Endodermal cell (in vitro differentiated cells): Measurements from ENCODE around the gene TRRAP. TPM values are rescaled to one million over a fixed set of nuclear protein-coding genes. Genes with fewer than 3 reads are reported as not detected.
A peak's percentile ranks its signal among the peaks of the same experiment; 100 is the strongest.

Experiments
- DNase-seq: peaks from one replicate; pipeline ENCODE4 v3.0.0-alpha.2; 2017
- H3K27ac ChIP-seq: 2 replicates; pipeline ENCODE4 v1.5.1; 2013; ENCODE audit warnings: mild to moderate bottlenecking, low read depth, low read length, moderate library complexity
- H3K27me3 ChIP-seq: 2 replicates; pipeline ENCODE4 v1.6.1; 2013; ENCODE audit warnings: mild to moderate bottlenecking, low read length, moderate library complexity; ENCODE audit not compliant: insufficient read depth, control insufficient read depth, poor library complexity, severe bottlenecking
- H3K36me3 ChIP-seq: 2 replicates; pipeline ENCODE4 v1.7.0; 2013; ENCODE audit warnings: mild to moderate bottlenecking, low read length, moderate library complexity; ENCODE audit not compliant: control insufficient read depth, insufficient read depth
- H3K4me1 ChIP-seq: one replicate; pipeline ENCODE4 v1.7.0; 2013; ENCODE audit warnings: low read length; ENCODE audit not compliant: control insufficient read depth, insufficient read depth
- H3K4me3 ChIP-seq: 2 replicates; pipeline ENCODE4 v1.5.1; 2013; ENCODE audit warnings: mild to moderate bottlenecking, low read length, moderate library complexity
- H3K9ac ChIP-seq: 2 replicates; pipeline ENCODE4 v1.6.1; 2013; ENCODE audit warnings: mild to moderate bottlenecking, low read length, moderate library complexity; ENCODE audit not compliant: poor library complexity, severe bottlenecking; ENCODE audit errors: extremely low read depth
- H3K9me3 ChIP-seq: 2 replicates; pipeline ENCODE4 v1.6.1; 2013; ENCODE audit warnings: mild to moderate bottlenecking, low read length, moderate library complexity; ENCODE audit not compliant: control insufficient read depth
- H3K27ac Mint-ChIP-seq: 2 replicates; pipeline ENCODE4 v1.8.0; 2020; ENCODE audit warnings: mixed read lengths
- H3K27me3 Mint-ChIP-seq: 2 replicates; pipeline ENCODE4 v1.8.0; 2021; ENCODE audit warnings: mild to moderate bottlenecking, mixed read lengths; ENCODE audit not compliant: insufficient read depth
- H3K36me3 Mint-ChIP-seq: 2 replicates; pipeline ENCODE4 v1.8.0; 2020; ENCODE audit warnings: low read depth, mixed read lengths
- H3K4me1 Mint-ChIP-seq: 2 replicates; pipeline ENCODE4 v1.8.0; 2020; ENCODE audit warnings: mixed read lengths
- H3K4me3 Mint-ChIP-seq: 2 replicates; pipeline ENCODE4 v1.8.0; 2020; ENCODE audit warnings: mild to moderate bottlenecking, moderate library complexity, mixed read lengths
- H3K9me3 Mint-ChIP-seq: 2 replicates; pipeline ENCODE4 v1.8.0; 2020; ENCODE audit warnings: mild to moderate bottlenecking, mixed read lengths
- WGBS, 2 experiments: methylation state at CpG; one replicate each; pipeline versions ENCODE4 v1.1.5 to v1.1.7; 2013; ENCODE audit warnings: missing lambda C conversion rate in 2 of 2, mixed read lengths in 1 of 2; ENCODE audit not compliant: insufficient coverage in 1 of 2, insufficient read length in 1 of 2; 5-methylcytosine and 5-hydroxymethylcytosine counted together
- total RNA-seq, 2 donors: library from RNA; stranded (reverse); fragmentation: NEBNext Ultra II Directional in 1 of 2; extraction: Animal tissue kit (Norgen Biotek cat#: 25700) in 1 of 2; gene quantifications; 2 replicates in 1 of 2; 3 replicates in 1 of 2; pipeline ENCODE4 v1.2.1, GENCODE V29; 2021
- TF ChIP-seq, protein P1 (sequence below): fragments of 200-600 bp; sonication (generic); conservative IDR thresholded peaks from 2 replicates; pipeline ENCODE4 v1.5.0; 2021; ENCODE audit warnings: antibody characterized with exemption, mild to moderate bottlenecking

TRRAP gene
- total RNA-seq, 2 donors from 2014 or later, result 64.3 to 68.8 TPM

DNA sequence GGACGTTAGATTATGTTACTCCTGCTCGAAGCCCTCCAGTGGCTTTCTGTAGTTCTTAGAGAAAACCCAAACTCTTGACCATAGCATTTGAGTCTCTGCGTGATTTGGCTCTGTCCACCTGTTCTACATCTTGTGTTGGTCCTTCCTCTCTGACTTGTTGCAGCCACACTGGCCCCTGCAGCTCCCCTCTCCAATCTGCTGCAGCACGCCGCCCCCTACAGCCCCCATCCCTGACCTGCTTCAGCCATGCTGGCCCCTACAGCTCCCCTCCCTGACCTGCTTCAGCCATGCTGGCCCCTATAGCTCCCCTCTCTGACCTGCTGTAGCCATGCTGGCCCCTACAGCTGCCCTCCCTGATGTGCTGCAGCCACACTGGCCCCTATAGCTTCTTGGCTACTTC is 29.2 kb downstream of the TRRAP start:
- Histone ChIP-seq H3K27me3 (no peaks in the 10 kb centered on the region), H3K4me3 (no peak overlapping the region), H3K36me3 (peaks cover 96% of the 10 kb centered on the region), H3K9me3 (peaks cover 6% of the 10 kb centered on the region), H3K4me1 (no peaks in the 10 kb centered on the region), H3K27ac (no peak overlapping the region), H3K9ac (no peak overlapping the region)
- peaks cover 5% of the 10 kb centered on the region for H3K9me3 Mint-ChIP-seq
- no peaks in the 10 kb centered on the region for H3K4me1 Mint-ChIP-seq
- no peaks in the 10 kb centered on the region for H3K27me3 Mint-ChIP-seq
- H3K27ac Mint-ChIP-seq, result no peak overlapping the region
- no peak overlapping the region for H3K4me3 Mint-ChIP-seq
- peak; percentile 65 for DNase-seq
- WGBS, 2 experiments, result 94 to 100% methylated on average over 4 to 5 of the region's 5 CpGs
- peaks cover 95% of the 10 kb centered on the region for H3K36me3 Mint-ChIP-seq
- TF ChIP-seq, protein P1, sequence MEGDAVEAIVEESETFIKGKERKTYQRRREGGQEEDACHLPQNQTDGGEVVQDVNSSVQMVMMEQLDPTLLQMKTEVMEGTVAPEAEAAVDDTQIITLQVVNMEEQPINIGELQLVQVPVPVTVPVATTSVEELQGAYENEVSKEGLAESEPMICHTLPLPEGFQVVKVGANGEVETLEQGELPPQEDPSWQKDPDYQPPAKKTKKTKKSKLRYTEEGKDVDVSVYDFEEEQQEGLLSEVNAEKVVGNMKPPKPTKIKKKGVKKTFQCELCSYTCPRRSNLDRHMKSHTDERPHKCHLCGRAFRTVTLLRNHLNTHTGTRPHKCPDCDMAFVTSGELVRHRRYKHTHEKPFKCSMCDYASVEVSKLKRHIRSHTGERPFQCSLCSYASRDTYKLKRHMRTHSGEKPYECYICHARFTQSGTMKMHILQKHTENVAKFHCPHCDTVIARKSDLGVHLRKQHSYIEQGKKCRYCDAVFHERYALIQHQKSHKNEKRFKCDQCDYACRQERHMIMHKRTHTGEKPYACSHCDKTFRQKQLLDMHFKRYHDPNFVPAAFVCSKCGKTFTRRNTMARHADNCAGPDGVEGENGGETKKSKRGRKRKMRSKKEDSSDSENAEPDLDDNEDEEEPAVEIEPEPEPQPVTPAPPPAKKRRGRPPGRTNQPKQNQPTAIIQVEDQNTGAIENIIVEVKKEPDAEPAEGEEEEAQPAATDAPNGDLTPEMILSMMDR, result no peak

DNA sequence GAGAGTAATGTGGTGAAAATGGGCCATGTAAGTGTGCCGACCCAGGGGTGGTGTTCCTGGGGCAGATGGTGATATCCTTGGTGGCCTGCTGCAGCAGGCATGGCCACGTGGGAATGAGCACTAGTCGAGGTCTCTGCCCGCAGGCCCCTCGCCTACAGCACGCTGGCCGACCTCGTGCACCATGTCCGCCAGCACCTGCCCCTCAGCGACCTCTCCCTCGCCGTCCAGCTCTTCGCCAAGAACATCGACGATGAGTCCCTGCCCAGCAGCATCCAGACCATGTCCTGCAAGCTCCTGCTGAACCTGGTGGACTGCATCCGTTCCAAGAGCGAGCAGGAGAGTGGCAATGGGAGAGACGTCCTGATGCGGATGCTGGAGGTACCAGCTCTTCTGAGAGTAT is 30.3 kb downstream of the TRRAP start:
- Mint-ChIP-seq H3K27ac (no peak overlapping the region), H3K4me1 (no peaks in the 10 kb centered on the region), H3K9me3 (peaks cover 3% of the 10 kb centered on the region), H3K27me3 (no peaks in the 10 kb centered on the region), H3K36me3 (peaks cover 95% of the 10 kb centered on the region), H3K4me3 (no peak overlapping the region)
- Histone ChIP-seq H3K9me3 (peaks cover under 1% of the 10 kb centered on the region), H3K9ac (no peak overlapping the region), H3K36me3 (peaks cover 96% of the 10 kb centered on the region), H3K4me1 (no peaks in the 10 kb centered on the region), H3K27me3 (no peaks in the 10 kb centered on the region), H3K27ac (no peak overlapping the region), H3K4me3 (no peak overlapping the region)
- no peak for DNase-seq
- TF ChIP-seq, protein P1, result no peak
- WGBS, 2 experiments, result 96 to 97% methylated on average over 12 to 19 of the region's 19 CpGs

DNA sequence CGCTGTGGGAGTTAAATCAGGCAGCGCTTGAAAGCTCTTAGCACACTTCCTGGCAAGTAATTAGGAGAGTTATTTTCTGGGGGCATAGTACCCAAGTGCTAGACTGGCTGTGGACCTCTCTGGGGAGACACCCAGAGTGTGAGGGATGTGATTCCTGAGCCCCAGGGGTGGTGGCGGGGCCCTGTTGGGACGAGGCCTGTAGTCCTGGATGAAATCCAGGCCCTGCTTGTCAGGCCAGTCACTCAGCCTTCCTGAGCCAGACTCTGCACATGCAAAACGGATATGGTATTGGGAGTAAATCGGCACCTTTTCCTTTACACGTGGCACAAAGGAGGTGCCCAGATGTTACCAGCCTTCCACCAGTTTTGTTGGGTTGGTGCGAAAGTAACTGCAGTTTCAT is 31.2 kb downstream of the TRRAP start:
- Histone ChIP-seq H3K9me3 (no peaks in the 10 kb centered on the region), H3K27ac (no peak overlapping the region), H3K36me3 (peaks cover 94% of the 10 kb centered on the region), H3K4me1 (no peaks in the 10 kb centered on the region), H3K27me3 (no peaks in the 10 kb centered on the region), H3K9ac (no peak overlapping the region), H3K4me3 (no peak overlapping the region)
- Mint-ChIP-seq H3K27ac (no peak overlapping the region), H3K27me3 (no peaks in the 10 kb centered on the region), H3K9me3 (peaks cover 2% of the 10 kb centered on the region), H3K36me3 (peaks cover 94% of the 10 kb centered on the region), H3K4me3 (no peak overlapping the region), H3K4me1 (no peaks in the 10 kb centered on the region)
- no peak for DNase-seq
- 92 to 98% methylated on average over 5 to 8 of the region's 8 CpGs for WGBS, 2 experiments
- TF ChIP-seq, protein P1, result no peak
